K562 (cell line): ENCODE data around the gene MVB12B. TPM values are rescaled to one million over a fixed set of nuclear protein-coding genes. Genes with fewer than 3 reads are reported as not detected.

Experiments used
- ATAC-seq: fragments of 200-7000 bp; cut with Tn5 transposase; 3 replicates; pipeline ENCODE4 v1.9.1; 2020; ENCODE audit warnings: moderate library complexity
- BruUV-seq: library from RNA; stranded (reverse); fragments of 400-500 nt; replicated peaks from 2 replicates; lab custom pipeline; 2021; lab: Mats Ljungman, UMichigan
- CTCF ChIA-PET: fragments of 300-600 bp; formaldehyde crosslinking; extraction: SDS; loops from one replicate; lab custom pipeline; 2021; ENCODE audit warnings: low intra/inter-chr PET ratio; lab: Yijun Ruan, JAX
- POLR2A ChIA-PET: fragments of 300-600, 350-650 bp; sonication (Branson Sonifier 250); formaldehyde crosslinking; extraction: SDS; loops from one replicate; lab custom pipeline; 2021; ENCODE audit warnings: antibody characterized with exemption, inconsistent platforms; lab: Yijun Ruan, JAX
- DNase-seq, 4 experiments: peaks; one replicate each; pipeline versions ENCODE4 v3.0.0 to v3.0.0-alpha.2; 2011 to 2018; ENCODE audit warnings: low spot score in 3 of 4, mixed read lengths in 3 of 4; ENCODE audit errors: extremely low read depth in 1 of 4
- FAIRE-seq: peaks from 2 replicates; lab custom pipeline; 2011; peaks lifted over from hg19 to GRCh38; lab: Jason Lieb, UNC
- H2AFZ ChIP-seq: 2 replicates; pipeline ENCODE4 v1.6.0; 2011; ENCODE audit warnings: low read depth, low read length, control low read depth, inconsistent platforms
- H3K27ac ChIP-seq: fragments of 200-600 bp; 3 replicates; pipeline ENCODE4 v1.8.0; 2011; ENCODE audit warnings: low read depth, mild to moderate bottlenecking, control low read depth, inconsistent platforms, low read length, moderate library complexity, mixed read lengths; ENCODE audit errors: extremely low read depth
- H3K27me3 ChIP-seq, 2 experiments: fragments of 300-600 bp in 1 of 2; 2 replicates in 1 of 2; 3 replicates in 1 of 2; pipeline versions ENCODE4 v1.6.0 to v1.8.0; 2011; ENCODE audit warnings: inconsistent platforms in 2 of 2, low read length in 2 of 2, mild to moderate bottlenecking in 1 of 2, mixed read lengths in 1 of 2, moderate library complexity in 1 of 2; ENCODE audit not compliant: control insufficient read depth in 2 of 2, insufficient read depth in 2 of 2
- H3K36me3 ChIP-seq: fragments of 300-600 bp; 3 replicates; pipeline ENCODE4 v1.8.0; 2011; ENCODE audit warnings: mild to moderate bottlenecking, low read length, inconsistent platforms; ENCODE audit not compliant: control insufficient read depth, insufficient read depth
- H3K4me1 ChIP-seq, 2 experiments: fragments of 200-600 bp in 1 of 2; replicated peaks in 1 of 2; 2 replicates in 1 of 2; 3 replicates in 1 of 2; pipeline versions ENCODE4 v1.5.1 to v1.8.0; 2011; ENCODE audit warnings: inconsistent platforms in 2 of 2, low read length in 2 of 2, mild to moderate bottlenecking in 1 of 2, mixed read lengths in 1 of 2, moderate library complexity in 1 of 2; ENCODE audit not compliant: control insufficient read depth in 2 of 2, insufficient read depth in 2 of 2
- H3K4me2 ChIP-seq: 2 replicates; pipeline ENCODE4 v1.6.1; 2011; ENCODE audit warnings: low read length, control low read depth, inconsistent platforms, mixed read lengths; ENCODE audit not compliant: insufficient read depth
- H3K4me3 ChIP-seq: fragments of 200-600 bp; sonication (generic), shearing (Covaris generic); 2 replicates; pipeline ENCODE4 v1.5.1; 2016; ENCODE audit warnings: control low read depth, inconsistent platforms
- H3K79me2 ChIP-seq: fragments of 200-600 bp; 3 replicates; pipeline ENCODE4 v1.8.0; 2011; ENCODE audit warnings: low read length, inconsistent platforms; ENCODE audit not compliant: control insufficient read depth, insufficient read depth
- H3K9ac ChIP-seq, 2 experiments: 2 replicates each; pipeline versions ENCODE4 v1.6.0 to v1.6.1; 2011; ENCODE audit warnings: low read depth in 2 of 2, low read length in 2 of 2, control low read depth in 1 of 2, inconsistent platforms in 1 of 2, mild to moderate bottlenecking in 1 of 2, mixed read lengths in 1 of 2; ENCODE audit not compliant: insufficient read depth in 1 of 2
- H3K9me1 ChIP-seq: one replicate; pipeline ENCODE4 v1.6.0; 2011; ENCODE audit warnings: inconsistent platforms, mild to moderate bottlenecking, low read length, moderate library complexity; ENCODE audit not compliant: control insufficient read depth, insufficient read depth
- H3K9me3 ChIP-seq: replicated peaks from 2 replicates; pipeline ENCODE4 v1.5.1; 2011; ENCODE audit warnings: low read depth, low read length, inconsistent platforms; ENCODE audit not compliant: control insufficient read depth, insufficient read depth
- H4K20me1 ChIP-seq: replicated peaks from 2 replicates; pipeline ENCODE4 v1.6.1; 2011; ENCODE audit warnings: low read length, inconsistent platforms, mixed read lengths; ENCODE audit not compliant: control insufficient read depth, insufficient read depth
- AFF1 ChIP-seq, 2 experiments: fragments of 450-650 bp; IDR thresholded peaks; 2 replicates each; pipeline ENCODE4 v1.6.1; 2018; ENCODE audit warnings: mild to moderate bottlenecking in 2 of 2, low read depth in 1 of 2; ENCODE audit not compliant: partially characterized antibody in 2 of 2
- ARHGAP35 ChIP-seq: fragments of 450-650 bp; IDR thresholded peaks from 2 replicates; pipeline ENCODE4 v1.6.1; 2018; ENCODE audit not compliant: partially characterized antibody
- ATF3 ChIP-seq, 2 experiments: fragments of 450-650 bp in 1 of 2; sonication (generic) in 1 of 2; formaldehyde crosslinking in 1 of 2; IDR thresholded peaks in 1 of 2; conservative IDR thresholded peaks in 1 of 2; 2 replicates each; pipeline versions ENCODE4 v1.6.1 to v1.8.1; 2016 to 2023; ENCODE audit warnings: mild to moderate bottlenecking in 2 of 2, moderate library complexity in 2 of 2, inconsistent platforms in 1 of 2, missing genetic modification reagents in 1 of 2
- COPS2 ChIP-seq: fragments of 450-650 bp; conservative IDR thresholded peaks from 2 replicates; pipeline ENCODE4 v1.6.1; 2016; ENCODE audit warnings: mild to moderate bottlenecking, moderate library complexity
- EZH2 ChIP-seq: IDR thresholded peaks from 2 replicates; pipeline ENCODE4 v1.6.1; 2012; ENCODE audit warnings: low read depth, mild to moderate bottlenecking, inconsistent platforms, low read length, borderline replicate concordance
- FUS ChIP-seq: fragments of 200-400 bp; formaldehyde crosslinking; optimal IDR thresholded peaks from 2 replicates; pipeline ENCODE3; 2017; ENCODE audit warnings: low read depth, low read length
- GABPA ChIP-seq: fragments of 200-800 bp; sonication (Bioruptor generic); conservative IDR thresholded peaks from 2 replicates; pipeline ENCODE4 v1.6.1; 2016; ENCODE audit warnings: low read depth, missing genetic modification characterization, missing compliant biosample characterization
- HSF4 ChIP-seq: fragments of 250-450 bp; sonication (Bioruptor Pico); IDR thresholded peaks from 2 replicates; pipeline ENCODE4 v2.1.2; 2022; ENCODE audit warnings: mild to moderate bottlenecking, moderate library complexity, borderline replicate concordance
- ID3 ChIP-seq, 2 experiments: fragments of 250-450 bp in 1 of 2; fragments of 450-650 bp in 1 of 2; sonication (Bioruptor Pico) in 1 of 2; IDR thresholded peaks; 2 replicates each; pipeline versions ENCODE4 v1.6.1 to v1.8.0; 2016 to 2021; ENCODE audit warnings: mild to moderate bottlenecking in 2 of 2, moderate library complexity in 2 of 2, missing compliant biosample characterization in 1 of 2, missing genetic modification characterization in 1 of 2
- KLF10 ChIP-seq: fragments of 250-450 bp; sonication (Bioruptor Pico); IDR thresholded peaks from 2 replicates; pipeline ENCODE4 v1.6.1; 2021; ENCODE audit warnings: matching md5 sums
- MBD2 ChIP-seq: sonication (generic); IDR thresholded peaks from 2 replicates; pipeline ENCODE4 v1.6.1; 2016; ENCODE audit warnings: low read depth, borderline replicate concordance
- NFIX ChIP-seq: fragments of 250-450 bp; sonication (Bioruptor Pico); IDR thresholded peaks from 2 replicates; pipeline ENCODE4 v1.4.0; 2020; ENCODE audit warnings: low read depth, mild to moderate bottlenecking, moderate library complexity
- SIRT6 ChIP-seq: IDR thresholded peaks from one replicate; pipeline ENCODE4 v1.6.1; 2012; ENCODE audit warnings: low read depth, mild to moderate bottlenecking, control low read depth, inconsistent platforms, low read length, moderate library complexity
- TEAD4 ChIP-seq, 2 experiments: sonication (generic) in 1 of 2; formaldehyde crosslinking in 1 of 2; IDR thresholded peaks; 2 replicates each; pipeline versions ENCODE4 v1.6.1 to v1.8.0; 2012 to 2022; ENCODE audit warnings: borderline replicate concordance in 1 of 2, inconsistent platforms in 1 of 2, low read length in 1 of 2, mild to moderate bottlenecking in 1 of 2, missing genetic modification reagents in 1 of 2
- ZNF41 ChIP-seq: fragments of 250-450 bp; sonication (Bioruptor Pico); conservative IDR thresholded peaks from 2 replicates; pipeline ENCODE4 v1.4.0; 2020; ENCODE audit warnings: mild to moderate bottlenecking
- WGBS: fragments of 100-300 bp; shearing (Covaris generic); methylation state at CpG from one replicate; pipeline ENCODE4 v1.1.6; 2016; ENCODE audit warnings: low coverage, mixed read lengths; ENCODE audit not compliant: insufficient coverage; ENCODE audit errors: missing lambda C conversion rate; 5-methylcytosine and 5-hydroxymethylcytosine counted together
- in situ Hi-C: fragments of 300-500 bp; cut with MboI; formaldehyde crosslinking; loops from 4 replicates; pipeline ENCODE4 v1.15.0; 2018; ENCODE audit warnings: inconsistent platforms, mixed read lengths
- intact Hi-C: fragments of 100-400 bp; cut with micrococcal nuclease; formaldehyde crosslinking; loops from 2 replicates; pipeline ENCODE4 v1.14.2; 2022
- polyA plus RNA-seq, 8 experiments: library from polyadenylated mRNA; depleted of rRNA in 4 of 8; stranded (reverse) in 5 of 8; unstranded in 3 of 8; fragments of >200 nt; fragmentation: Nextera tagmentation in 2 of 8; fragmentation: Illumina TruSeq in 1 of 8; extraction: Ambion mirVana in 2 of 8; extraction: Trizol in 1 of 8; gene quantifications; 2 replicates each; pipeline versions ENCODE4 v1.2.1 to v1.2.3, GENCODE V29; 2011 to 2014; ENCODE audit warnings: inconsistent platforms in 1 of 8, missing spikeins in 1 of 8
- total RNA-seq, 7 experiments: library from RNA; depleted of rRNA in 6 of 7; stranded (reverse); fragments of >200 nt in 6 of 7; fragmentation: Illumina TruSeq in 2 of 7; extraction: Trizol in 2 of 7; gene quantifications; 2 replicates each; pipeline versions ENCODE4 v1.2.1 to v1.2.3, GENCODE V29; 2011 to 2021; ENCODE audit warnings: low replicate concordance in 1 of 7

The MVB12B gene
- total and polyA plus RNA-seq, 9 of the 15 experiments (the other 6 are each of a cell fraction or from before 2014, with no cell fraction given), result not detected

DNA sequence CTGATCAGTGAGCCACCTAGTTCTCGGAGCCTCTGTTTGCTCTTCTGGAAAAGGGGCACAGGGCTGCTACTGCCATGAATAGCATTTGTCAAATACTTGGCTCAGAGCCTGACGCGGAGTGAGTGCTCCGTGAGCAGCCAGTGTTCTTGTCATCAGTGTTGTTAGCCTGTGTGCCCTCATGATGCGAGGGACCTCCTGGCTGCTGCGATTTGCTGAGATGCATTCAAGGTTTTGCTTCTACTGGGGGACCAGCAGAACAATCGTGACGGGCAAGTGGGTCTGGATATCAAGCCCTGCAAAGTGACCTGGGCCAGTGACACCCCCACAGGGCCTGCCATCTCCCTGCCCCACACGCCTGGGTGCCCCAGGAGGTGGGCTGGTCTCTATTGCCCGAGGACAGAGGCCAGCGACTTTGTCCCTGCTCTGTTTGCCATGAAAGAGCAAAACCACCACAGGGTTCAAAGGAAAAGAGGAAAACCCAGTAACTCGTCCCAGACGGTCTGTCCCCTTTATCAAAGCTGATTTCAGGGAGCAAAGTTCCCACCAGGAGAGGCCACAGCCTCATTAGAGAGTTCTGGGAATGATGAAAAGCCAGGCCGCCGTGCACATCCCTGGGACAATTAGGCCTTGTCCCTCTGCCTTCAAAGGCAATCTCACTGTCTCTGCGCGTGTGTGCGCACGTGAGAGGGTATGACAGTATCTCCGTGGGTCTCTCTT, 200.6 kb downstream of the MVB12B start:
- H3K27ac ChIP-seq, result no peak overlapping the region
- ChIA-PET POLR2A (interaction anchor here (1.1 kb wide), 1 partner anchor 9 kb away, joined by 6 read pairs; no protein-coding TSS in a partner anchor), CTCF (no interaction called here)
- H3K9ac ChIP-seq, result no peak overlapping the region
- H3K27me3 ChIP-seq, result peaks cover 47 to 88% of the 10 kb centered on the region in 2 experiments
- no peaks in the 10 kb centered on the region for H3K9me3 ChIP-seq
- H3K9me1 ChIP-seq, result no peaks in the 10 kb centered on the region
- H3K4me2 ChIP-seq, result no peak overlapping the region
- ATAC-seq, result no peak
- H3K4me1 ChIP-seq, result no peaks in the 10 kb centered on the region
- BruUV-seq, result no TSS peak
- in situ Hi-C loops (no loop called here), intact Hi-C loops (no loop called here)
- no peak overlapping the region for H2AFZ ChIP-seq
- H3K79me2 ChIP-seq, result no peaks in the 10 kb centered on the region
- no peaks in the 10 kb centered on the region for H3K36me3 ChIP-seq
- H3K4me3 ChIP-seq, result no peak overlapping the region
- DNase-seq, result no peak
- FAIRE-seq, result no peak
- peaks cover 5% of the 10 kb centered on the region; the same call in 1 of the 2 replicates for H4K20me1 ChIP-seq
- WGBS, result 1% methylated on average over 19 of the region's 20 CpGs
- TF ChIP-seq NFIX (CRISPR knock-in tag), result no peak
- TF ChIP-seq HSF4, result no peak
- TF ChIP-seq SIRT6, result no peak
- no peak for TF ChIP-seq ATF3 (IDR thresholded peaks at IDR 0.05)
- no peak for TF ChIP-seq ATF3 (CRISPR knock-in tag; conservative IDR thresholded peaks at IDR 0.05)
- no peak for TF ChIP-seq ARHGAP35
- no peak for TF ChIP-seq COPS2
- TF ChIP-seq KLF10 (CRISPR knock-in tag), result no peak
- no peak for TF ChIP-seq MBD2
- no peak for TF ChIP-seq TEAD4 (IDR thresholded peaks at IDR 0.05; ENCODE audit: low read length)
- TF ChIP-seq TEAD4 (CRISPR knock-in tag; IDR thresholded peaks at IDR 0.05; ENCODE audit: borderline replicate concordance), result no peak
- no peak for TF ChIP-seq GABPA (tag)
- no peak for TF ChIP-seq ZNF41 (CRISPR knock-in tag)
- TF ChIP-seq EZH2, result no peak
- TF ChIP-seq AFF1 (IDR thresholded peaks at IDR 0.05; ENCODE audit: low read depth in 1 of 2, partially characterized antibody in 2 of 2), result no peak
- TF ChIP-seq FUS, result no peak
- no peak for TF ChIP-seq ID3 (CRISPR knock-in tag; IDR thresholded peaks at IDR 0.05)
- TF ChIP-seq ID3 (tag; IDR thresholded peaks at IDR 0.05), result no peak
